ENCODE data around the gene PDE6G.

DNA sequence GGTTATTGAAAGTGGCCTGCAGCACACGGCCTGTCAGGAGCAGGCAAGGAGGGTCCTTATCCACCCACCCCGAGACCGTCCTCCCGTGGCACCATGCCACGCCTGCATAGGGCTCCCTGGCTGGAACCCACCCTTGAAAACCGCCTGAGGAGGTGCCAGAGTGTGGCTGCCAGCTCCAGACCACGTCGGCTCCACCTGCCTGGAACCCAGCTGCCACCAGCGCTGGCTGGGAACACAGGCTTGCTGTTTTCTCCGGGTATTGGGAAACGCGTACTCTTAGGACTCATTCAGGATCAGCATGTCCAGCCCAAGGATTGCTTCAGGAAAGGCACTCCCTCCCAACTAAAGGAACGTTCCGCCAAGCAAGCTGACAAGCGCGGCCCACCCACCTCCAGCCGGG, 20.6 kb upstream of the PDE6G start:
- TF ChIP-seq, protein P1, sequence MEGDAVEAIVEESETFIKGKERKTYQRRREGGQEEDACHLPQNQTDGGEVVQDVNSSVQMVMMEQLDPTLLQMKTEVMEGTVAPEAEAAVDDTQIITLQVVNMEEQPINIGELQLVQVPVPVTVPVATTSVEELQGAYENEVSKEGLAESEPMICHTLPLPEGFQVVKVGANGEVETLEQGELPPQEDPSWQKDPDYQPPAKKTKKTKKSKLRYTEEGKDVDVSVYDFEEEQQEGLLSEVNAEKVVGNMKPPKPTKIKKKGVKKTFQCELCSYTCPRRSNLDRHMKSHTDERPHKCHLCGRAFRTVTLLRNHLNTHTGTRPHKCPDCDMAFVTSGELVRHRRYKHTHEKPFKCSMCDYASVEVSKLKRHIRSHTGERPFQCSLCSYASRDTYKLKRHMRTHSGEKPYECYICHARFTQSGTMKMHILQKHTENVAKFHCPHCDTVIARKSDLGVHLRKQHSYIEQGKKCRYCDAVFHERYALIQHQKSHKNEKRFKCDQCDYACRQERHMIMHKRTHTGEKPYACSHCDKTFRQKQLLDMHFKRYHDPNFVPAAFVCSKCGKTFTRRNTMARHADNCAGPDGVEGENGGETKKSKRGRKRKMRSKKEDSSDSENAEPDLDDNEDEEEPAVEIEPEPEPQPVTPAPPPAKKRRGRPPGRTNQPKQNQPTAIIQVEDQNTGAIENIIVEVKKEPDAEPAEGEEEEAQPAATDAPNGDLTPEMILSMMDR (IDR thresholded peaks at IDR 0.05), result no peak
- TF ChIP-seq POLR2A (IDR thresholded peaks at IDR 0.05), result no peak

Data from heart left ventricle (tissue), 13 donors.